Thymus (tissue), 11 donors: Measurements from ENCODE around the gene PDE6H. TPM values are rescaled to one million over a fixed set of nuclear protein-coding genes. Genes with fewer than 3 reads are reported as not detected.

Experiments
- DNase-seq, 9 donors: peaks; one replicate each; pipeline ENCODE4 v3.0.0-alpha.2; 2013; ENCODE audit warnings: low spot score in 9 of 9, low read depth in 6 of 9, missing footprints in 1 of 9
- H3K27ac ChIP-seq, 2 donors: one replicate each; pipeline ENCODE4 v1.5.1; 2013; ENCODE audit warnings: control low read depth in 1 of 2, low read depth in 1 of 2, low read length in 1 of 2, mild to moderate bottlenecking in 1 of 2, moderate library complexity in 1 of 2
- H3K27me3 ChIP-seq, 2 donors: one replicate each; pipeline ENCODE4 v1.5.1; 2013; ENCODE audit warnings: low read length in 1 of 2; ENCODE audit not compliant: control insufficient read depth in 2 of 2, insufficient read depth in 1 of 2
- H3K36me3 ChIP-seq, 2 donors: one replicate each; pipeline ENCODE4 v1.5.1; 2013; ENCODE audit warnings: low read length in 1 of 2, mild to moderate bottlenecking in 1 of 2, moderate library complexity in 1 of 2; ENCODE audit not compliant: control insufficient read depth in 2 of 2, insufficient read depth in 2 of 2
- H3K4me1 ChIP-seq, 2 donors: one replicate each; pipeline ENCODE4 v1.5.1; 2013; ENCODE audit warnings: low read length in 2 of 2; ENCODE audit not compliant: control insufficient read depth in 2 of 2, insufficient read depth in 2 of 2
- H3K4me3 ChIP-seq, 2 donors: one replicate each; pipeline ENCODE4 v1.5.1; 2013; ENCODE audit warnings: low read length in 2 of 2, control low read depth in 1 of 2, mild to moderate bottlenecking in 1 of 2
- H3K9me3 ChIP-seq, 2 donors: one replicate each; pipeline ENCODE4 v1.5.1; 2013; ENCODE audit warnings: low read length in 1 of 2, mild to moderate bottlenecking in 1 of 2; ENCODE audit not compliant: control insufficient read depth in 2 of 2, insufficient read depth in 1 of 2
- WGBS: extraction: QIAGEN DNeasy Blood & Tissue Kit; methylation state at CpG from one replicate; pipeline ENCODE4 v1.1.7; 2013; 5-methylcytosine and 5-hydroxymethylcytosine counted together
- polyA plus RNA-seq: library from polyadenylated mRNA; stranded (reverse); fragments of 200-250 nt; gene quantifications from one replicate; pipeline ENCODE4 v1.2.3, GENCODE V29; 2013
- total RNA-seq: library from RNA; stranded (reverse); fragments of 120-200 nt; gene quantifications from one replicate; pipeline ENCODE4 v1.2.4, GENCODE V29; 2013
- donor health status: healthy.

The PDE6H gene
- total and polyA plus RNA-seq, 2 donors = 0.19 TPM; not detected in 1

GRCh38 chr12:14989790-14990189 is 16.9 kb downstream of the PDE6H start:
- no peak for DNase-seq
- H3K4me3 ChIP-seq = no peak overlapping the region
- H3K36me3 ChIP-seq = no peaks in the 10 kb centered on the region
- WGBS = 30% methylated on average over 1 of the region's 1 CpG
- H3K27ac ChIP-seq = no peak overlapping the region
- peaks cover 2 to 10% of the 10 kb centered on the region in 2 donors for H3K4me1 ChIP-seq
- H3K9me3 ChIP-seq = no peaks in the 10 kb centered on the region
- H3K27me3 ChIP-seq = no peaks in the 10 kb centered on the region

- H3K4me1 ChIP-seq = peaks cover 5 to 17% of the 10 kb centered on the region in 2 donors
These were observed 18.2 kb downstream of the PDE6H start for GRCh38 chr12:14991069-14991468.

GRCh38 chr12:14992673-14993072 is 19.8 kb downstream of the PDE6H start:
- 97% methylated on average over 3 of the region's 3 CpGs for WGBS
- Histone ChIP-seq H3K36me3 (no peaks in the 10 kb centered on the region), H3K27me3 (no peaks in the 10 kb centered on the region), H3K4me3 (no peak overlapping the region), H3K9me3 (no peaks in the 10 kb centered on the region), H3K4me1 (peaks cover 5 to 17% of the 10 kb centered on the region in 2 donors), H3K27ac (no peak overlapping the region)
- DNase-seq = no peak

More at GRCh38 chr12:14991069-14991468, 18.2 kb downstream of the PDE6H start:
- DNase-seq = no peak
- Histone ChIP-seq H3K27ac (no peak overlapping the region), H3K4me3 (no peak overlapping the region), H3K36me3 (no peaks in the 10 kb centered on the region), H3K9me3 (no peaks in the 10 kb centered on the region), H3K27me3 (no peaks in the 10 kb centered on the region)

GRCh38 chr12:14993117-14993516 is 20.3 kb downstream of the PDE6H start:
- no peak for DNase-seq
- H3K27ac ChIP-seq = no peak overlapping the region
- WGBS = 86% methylated on average over 5 of the region's 5 CpGs
- no peaks in the 10 kb centered on the region for H3K36me3 ChIP-seq
- no peaks in the 10 kb centered on the region for H3K9me3 ChIP-seq
- H3K4me1 ChIP-seq = peaks cover 5 to 17% of the 10 kb centered on the region in 2 donors
- no peak overlapping the region for H3K4me3 ChIP-seq
- no peaks in the 10 kb centered on the region for H3K27me3 ChIP-seq

- peaks cover 0 to 1% of the 10 kb centered on the region in 2 donors for H3K27me3 ChIP-seq
- WGBS = 78% methylated on average over 4 of the region's 4 CpGs
- H3K4me3 ChIP-seq = no peak overlapping the region
These were observed 20.9 kb downstream of the PDE6H start for GRCh38 chr12:14993537-14994266.

GRCh38 chr12:14994610-14995009 is 21.8 kb downstream of the PDE6H start:
- peaks cover 5 to 17% of the 10 kb centered on the region in 2 donors for H3K4me1 ChIP-seq
- no peak overlapping the region for H3K4me3 ChIP-seq
- no peaks in the 10 kb centered on the region for H3K36me3 ChIP-seq
- H3K27ac ChIP-seq = no peak overlapping the region
- no peaks in the 10 kb centered on the region for H3K9me3 ChIP-seq
- H3K27me3 ChIP-seq = peaks cover 0 to 4% of the 10 kb centered on the region in 2 donors
- DNase-seq = peak in 1 of 9 donors; percentile 44
- WGBS = 85% methylated on average over 3 of the region's 3 CpGs

More at GRCh38 chr12:14993537-14994266, 20.9 kb downstream of the PDE6H start:
- Histone ChIP-seq H3K9me3 (no peaks in the 10 kb centered on the region), H3K4me1 (peaks cover 5 to 17% of the 10 kb centered on the region in 2 donors), H3K36me3 (no peaks in the 10 kb centered on the region), H3K27ac (no peak overlapping the region)
- peak in 1 of 9 donors; percentile 47 for DNase-seq

- Histone ChIP-seq H3K9me3 (no peaks in the 10 kb centered on the region), H3K4me3 (no peak overlapping the region), H3K36me3 (no peaks in the 10 kb centered on the region), H3K27me3 (peaks cover 0 to 7% of the 10 kb centered on the region in 2 donors), H3K4me1 (peaks cover 5 to 17% of the 10 kb centered on the region in 2 donors), H3K27ac (no peak overlapping the region)
- peak in 8 of 9 donors; percentile 52 to 84 (median 69) for DNase-seq
- WGBS = over 99% methylated on average over 3 of the region's 3 CpGs
These were observed 23.0 kb downstream of the PDE6H start for GRCh38 chr12:14995583-14996425.

- DNase-seq = no peak
- no peak overlapping the region for H3K27ac ChIP-seq
- WGBS = 98% methylated on average over 3 of the region's 3 CpGs
- no peaks in the 10 kb centered on the region for H3K9me3 ChIP-seq
- H3K4me1 ChIP-seq = peaks cover 5 to 17% of the 10 kb centered on the region in 2 donors
- H3K4me3 ChIP-seq = no peak overlapping the region
- no peaks in the 10 kb centered on the region for H3K36me3 ChIP-seq
- peaks cover 0 to 21% of the 10 kb centered on the region in 2 donors for H3K27me3 ChIP-seq
These were observed 25.2 kb downstream of the PDE6H start for GRCh38 chr12:14997998-14998397.
